Endothelial cell of umbilical vein (primary cell): ENCODE measurements around the gene LOXL1. TPM values are rescaled to one million over a fixed set of nuclear protein-coding genes. Genes with fewer than 3 reads are reported as not detected.

ENCODE experiments used
- BruUV-seq: library from RNA; stranded (reverse); fragments of 400-500 nt; replicated peaks from 2 replicates; lab custom pipeline; 2021; lab: Mats Ljungman, UMichigan
- CTCF ChIA-PET: fragments of 300-600, 350-600 bp; sonication (Branson Sonifier 250); formaldehyde crosslinking; loops from one replicate; lab custom pipeline; 2021; ENCODE audit warnings: antibody characterized with exemption, inconsistent platforms; lab: Charles Lee
- POLR2A ChIA-PET: fragments of 300-600, 350-600 bp; sonication (Branson Sonifier 250); formaldehyde crosslinking; loops from one replicate; lab custom pipeline; 2021; ENCODE audit warnings: antibody characterized with exemption, inconsistent platforms; lab: Charles Lee
- DNase-seq: peaks from one replicate; pipeline ENCODE4 v3.0.0-alpha.2; 2011; ENCODE audit warnings: low read depth, low spot score
- FAIRE-seq: peaks from 2 replicates; lab custom pipeline; 2011; peaks lifted over from hg19 to GRCh38; lab: Jason Lieb, UNC
- H2AFZ ChIP-seq: 2 replicates; pipeline ENCODE4 v1.6.0; 2012; ENCODE audit warnings: low read depth, low read length, control low read depth, inconsistent platforms
- H3K27ac ChIP-seq: 2 replicates; pipeline ENCODE4 v1.5.1; 2011; ENCODE audit warnings: low read depth, mild to moderate bottlenecking, control low read depth, low read length, moderate library complexity; ENCODE audit not compliant: insufficient read depth
- H3K27me3 ChIP-seq, 2 experiments: 2 replicates each; pipeline versions ENCODE4 v1.6.0 to v1.6.1; 2011; ENCODE audit warnings: low read length in 2 of 2, mixed read lengths in 1 of 2; ENCODE audit not compliant: control insufficient read depth in 2 of 2, insufficient read depth in 2 of 2
- H3K36me3 ChIP-seq, 2 experiments: 2 replicates in 1 of 2; 3 replicates in 1 of 2; pipeline ENCODE4 v1.5.1; 2011; ENCODE audit warnings: low read length in 2 of 2, mild to moderate bottlenecking in 1 of 2, moderate library complexity in 1 of 2; ENCODE audit not compliant: control insufficient read depth in 2 of 2, insufficient read depth in 2 of 2; ENCODE audit errors: extremely low read depth in 1 of 2
- H3K4me1 ChIP-seq: 3 replicates; pipeline ENCODE4 v1.5.1; 2011; ENCODE audit warnings: mild to moderate bottlenecking, low read length; ENCODE audit not compliant: control insufficient read depth, insufficient read depth; ENCODE audit errors: extremely low read depth
- H3K4me2 ChIP-seq: 2 replicates; pipeline ENCODE4 v1.6.1; 2011; ENCODE audit warnings: low read length, control low read depth, mixed read lengths; ENCODE audit not compliant: insufficient read depth
- H3K4me3 ChIP-seq, 3 experiments: fragments of 200-600 bp in 1 of 3; sonication (generic), shearing (Covaris generic) in 1 of 3; replicated peaks in 1 of 3; 2 replicates each; pipeline ENCODE4 v1.5.1; 2011 to 2016; ENCODE audit warnings: control low read depth in 3 of 3, low read length in 3 of 3, mild to moderate bottlenecking in 2 of 3, inconsistent platforms in 1 of 3, low read depth in 1 of 3, moderate library complexity in 1 of 3; ENCODE audit not compliant: insufficient read depth in 1 of 3
- H3K79me2 ChIP-seq: 2 replicates; pipeline ENCODE4 v1.6.0; 2012; ENCODE audit warnings: low read length, inconsistent platforms; ENCODE audit not compliant: control insufficient read depth, insufficient read depth
- H3K9ac ChIP-seq: replicated peaks from 2 replicates; pipeline ENCODE3; 2011; ENCODE audit warnings: low read length, control low read depth; ENCODE audit not compliant: insufficient read depth; ENCODE audit errors: extremely low read depth
- H3K9me1 ChIP-seq: replicated peaks from 3 replicates; pipeline ENCODE4 v1.6.0; 2011; ENCODE audit warnings: mild to moderate bottlenecking, low read length; ENCODE audit not compliant: control insufficient read depth, insufficient read depth; ENCODE audit errors: extremely low read depth
- H3K9me3 ChIP-seq: replicated peaks from 2 replicates; pipeline ENCODE4 v1.5.1; 2012; ENCODE audit warnings: low read length, inconsistent platforms; ENCODE audit not compliant: control insufficient read depth, insufficient read depth
- H4K20me1 ChIP-seq: replicated peaks from 2 replicates; pipeline ENCODE3; 2011; ENCODE audit warnings: mild to moderate bottlenecking, low read length; ENCODE audit not compliant: control insufficient read depth, insufficient read depth; ENCODE audit errors: extremely low read depth
- EZH2 ChIP-seq: IDR thresholded peaks from 2 replicates; pipeline ENCODE4 v1.6.1; 2012; ENCODE audit warnings: borderline replicate concordance, low read depth, mild to moderate bottlenecking, moderate library complexity, low read length, inconsistent platforms; ENCODE audit not compliant: severe bottlenecking
- FOS ChIP-seq: IDR thresholded peaks from 2 replicates; pipeline ENCODE4 v1.6.1; 2011; ENCODE audit warnings: mild to moderate bottlenecking, low read length, moderate library complexity, borderline replicate concordance; ENCODE audit not compliant: insufficient read depth
- GATA2 ChIP-seq: IDR thresholded peaks from 2 replicates; pipeline ENCODE4 v1.7.0; 2011; ENCODE audit warnings: low read depth, mild to moderate bottlenecking, moderate library complexity, mixed read lengths, low read length; ENCODE audit not compliant: insufficient read length, insufficient read depth
- JUN ChIP-seq: IDR thresholded peaks from 2 replicates; pipeline ENCODE4 v1.6.1; 2011; ENCODE audit warnings: borderline replicate concordance, low read depth; ENCODE audit not compliant: insufficient read length, insufficient read depth
- MYC ChIP-seq: IDR thresholded peaks from one replicate; pipeline ENCODE4 v1.6.1; 2011; ENCODE audit warnings: mild to moderate bottlenecking, low read depth, low read length
- POLR2A ChIP-seq: IDR thresholded peaks from 2 replicates; pipeline ENCODE4 v1.6.1; 2012; ENCODE audit warnings: low read depth, mild to moderate bottlenecking, control low read depth, low read length
- POLR2AphosphoS5 ChIP-seq: IDR thresholded peaks from 2 replicates; pipeline ENCODE4 v1.6.1; 2012; ENCODE audit warnings: low read depth, mild to moderate bottlenecking, control low read depth, low read length, moderate library complexity; ENCODE audit not compliant: insufficient read depth
- dilution Hi-C: fragments of 300-500 bp; cut with MboI; formaldehyde crosslinking; loops from one replicate; pipeline ENCODE4 v1.15.0; 2019; ENCODE audit warnings: low sequenced_read_pairs; ENCODE audit not compliant: extremely low pct_ligation_motif_present
- intact Hi-C: fragments of 100-400 bp; cut with micrococcal nuclease; formaldehyde crosslinking; loops from one replicate; pipeline ENCODE4 v1.10.0; 2022
- polyA plus RNA-seq, 4 experiments: library from polyadenylated mRNA; depleted of rRNA in 3 of 4; stranded (reverse) in 3 of 4; unstranded in 1 of 4; fragments of >200 nt; gene quantifications; 2 replicates each; pipeline versions ENCODE4 v1.2.1 to v1.2.3, GENCODE V29; 2011 to 2012; ENCODE audit warnings: missing spikeins in 1 of 4
- total RNA-seq: library from RNA; stranded (reverse); gene quantifications from 2 replicates; pipeline ENCODE4 v1.2.3, GENCODE V29; 2021
- TF ChIP-seq, protein P1 (sequence below), 2 donors: IDR thresholded peaks; 1 replicate in 1 of 2; 2 replicates in 1 of 2; pipeline ENCODE4 v1.5.1; 2011; ENCODE audit warnings: low read length in 2 of 2, mild to moderate bottlenecking in 2 of 2, moderate library complexity in 2 of 2, control low read depth in 1 of 2, inconsistent platforms in 1 of 2, low read depth in 1 of 2; ENCODE audit not compliant: insufficient read depth in 1 of 2; ENCODE audit errors: extremely low read depth in 1 of 2
- TF ChIP-seq, protein P2 (sequence below): IDR thresholded peaks from 2 replicates; pipeline ENCODE4 v1.6.1; 2011; ENCODE audit not compliant: insufficient read depth, insufficient read length

Gene LOXL1
- total and polyA plus RNA-seq, 2 donors (not counting 3 experiments of a cell fraction or from before 2014, with no cell fraction given) = 5.2 to 14.4 TPM

DNA sequence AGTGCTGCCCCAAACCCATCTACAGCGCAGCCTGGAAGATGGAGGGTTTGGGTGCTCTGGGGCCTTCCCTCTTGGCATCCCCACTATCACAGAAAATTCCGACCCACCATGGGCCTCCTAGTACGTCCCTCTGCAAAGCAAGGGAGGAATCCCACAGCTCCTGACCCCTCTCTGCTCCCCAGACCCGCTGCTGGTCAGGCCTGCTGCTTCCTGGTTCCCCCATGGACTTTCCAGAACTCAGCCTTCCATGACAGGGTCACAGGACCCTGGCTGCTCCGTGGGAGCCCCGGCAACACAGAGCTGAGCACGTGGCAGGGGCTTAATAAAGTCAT is 3.1 kb upstream of the LOXL1 start:
- dilution Hi-C loops (no loop called here), intact Hi-C loops (no loop called here)
- ChIA-PET POLR2A (no interaction called here), CTCF (interaction anchor here (1.1 to 2.6 kb wide), 6 partner anchors 9 to 49 kb away, joined by 3 to 14 read pairs (median 4); partner anchors contain the start of gene TBC1D21)
- Histone ChIP-seq H3K4me2 (no peak overlapping the region), H3K4me3 (no peak overlapping the region), H3K27me3 (no peaks in the 10 kb centered on the region), H3K27ac (no peak overlapping the region), H2AFZ (no peak overlapping the region), H3K9ac (no peak overlapping the region), H3K4me1 (peaks cover 21% of the 10 kb centered on the region), H3K36me3 (no peaks in the 10 kb centered on the region), H4K20me1 (no peaks in the 10 kb centered on the region), H3K9me1 (no peaks in the 10 kb centered on the region), H3K79me2 (no peaks in the 10 kb centered on the region), H3K9me3 (no peaks in the 10 kb centered on the region)
- BruUV-seq = no TSS peak
- no peak for DNase-seq
- TF ChIP-seq, protein P1, sequence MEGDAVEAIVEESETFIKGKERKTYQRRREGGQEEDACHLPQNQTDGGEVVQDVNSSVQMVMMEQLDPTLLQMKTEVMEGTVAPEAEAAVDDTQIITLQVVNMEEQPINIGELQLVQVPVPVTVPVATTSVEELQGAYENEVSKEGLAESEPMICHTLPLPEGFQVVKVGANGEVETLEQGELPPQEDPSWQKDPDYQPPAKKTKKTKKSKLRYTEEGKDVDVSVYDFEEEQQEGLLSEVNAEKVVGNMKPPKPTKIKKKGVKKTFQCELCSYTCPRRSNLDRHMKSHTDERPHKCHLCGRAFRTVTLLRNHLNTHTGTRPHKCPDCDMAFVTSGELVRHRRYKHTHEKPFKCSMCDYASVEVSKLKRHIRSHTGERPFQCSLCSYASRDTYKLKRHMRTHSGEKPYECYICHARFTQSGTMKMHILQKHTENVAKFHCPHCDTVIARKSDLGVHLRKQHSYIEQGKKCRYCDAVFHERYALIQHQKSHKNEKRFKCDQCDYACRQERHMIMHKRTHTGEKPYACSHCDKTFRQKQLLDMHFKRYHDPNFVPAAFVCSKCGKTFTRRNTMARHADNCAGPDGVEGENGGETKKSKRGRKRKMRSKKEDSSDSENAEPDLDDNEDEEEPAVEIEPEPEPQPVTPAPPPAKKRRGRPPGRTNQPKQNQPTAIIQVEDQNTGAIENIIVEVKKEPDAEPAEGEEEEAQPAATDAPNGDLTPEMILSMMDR (IDR thresholded peaks at IDR 0.05; ENCODE audit: extremely low read depth in 1 of 2, insufficient read depth in 1 of 2, low read depth in 1 of 2, low read length in 2 of 2) = no peak
- TF ChIP-seq, protein P2, sequence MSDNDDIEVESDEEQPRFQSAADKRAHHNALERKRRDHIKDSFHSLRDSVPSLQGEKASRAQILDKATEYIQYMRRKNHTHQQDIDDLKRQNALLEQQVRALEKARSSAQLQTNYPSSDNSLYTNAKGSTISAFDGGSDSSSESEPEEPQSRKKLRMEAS = no peak
- no peak for TF ChIP-seq JUN
- no peak for TF ChIP-seq POLR2A
- TF ChIP-seq POLR2AphosphoS5 = no peak
- TF ChIP-seq MYC = no peak
- no peak for TF ChIP-seq EZH2
- TF ChIP-seq GATA2 = no peak
- TF ChIP-seq FOS = no peak
- no peak for FAIRE-seq
